Measurements from ENCODE around the gene SLC8A3.

DNA sequence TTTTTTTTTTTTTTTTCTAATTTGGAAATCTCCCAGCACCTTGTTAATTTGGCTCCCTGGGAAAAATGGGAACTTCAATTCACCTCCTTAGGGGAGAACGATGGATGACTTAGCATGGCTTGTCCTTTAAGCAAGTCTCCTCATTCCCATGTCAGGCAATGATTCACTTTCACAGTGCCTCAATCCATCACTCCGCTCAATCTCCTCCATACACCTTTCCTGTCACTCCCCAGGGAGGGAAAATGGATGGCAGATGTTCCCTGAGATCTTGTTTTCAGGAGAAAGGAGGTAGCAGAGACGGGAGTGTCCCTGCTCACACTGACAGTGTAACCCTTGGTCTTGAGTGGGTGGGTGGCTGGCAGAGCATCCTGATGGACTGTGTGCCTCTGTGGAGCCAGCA lies 51.0 kb downstream of the SLC8A3 start:
- TF ChIP-seq CTCF (IDR thresholded peaks at IDR 0.05; ENCODE audit: low read depth, low read length) (no peak), EZH2phosphoT487 (IDR thresholded peaks at IDR 0.05; ENCODE audit: low read depth) (no peak)
